Stimulated activated CD8-positive, alpha-beta memory T cell treated with anti-CD3 and anti-CD28 coated beads, Interleukin-15, amount 100 ng/mL, for 1 hour (primary cell): Measurements from ENCODE around the gene RORB.

Experiments
- DNase-seq: peaks from one replicate; pipeline ENCODE4 v3.0.0-alpha.2; 2020; ENCODE audit warnings: low read depth

The RORB gene

GRCh38 chr9:74719306-74719705, 222.2 kb downstream of the RORB start:
- DNase-seq: no peak

GRCh38 chr9:74721696-74722660, 224.8 kb downstream of the RORB start:
- no peak for DNase-seq

GRCh38 chr9:74724317-74724716, 227.2 kb downstream of the RORB start:
- no peak for DNase-seq

GRCh38 chr9:74726581-74726980, 229.4 kb downstream of the RORB start:
- DNase-seq: no peak

- no peak for DNase-seq
Observed at GRCh38 chr9:74728176-74728575, 231.0 kb downstream of the RORB start.

- DNase-seq: no peak
Observed at GRCh38 chr9:74729136-74729695, 232.1 kb downstream of the RORB start.

- no peak for DNase-seq
Observed at GRCh38 chr9:74735761-74736160, 238.6 kb downstream of the RORB start.

GRCh38 chr9:74736646-74737045, 239.5 kb downstream of the RORB start:
- no peak for DNase-seq

- DNase-seq: no peak
Observed at GRCh38 chr9:74742191-74742790, 245.2 kb downstream of the RORB start.
